Type B pancreatic cell (in vitro differentiated cells): Measurements from ENCODE around the gene PHC1. TPM values are rescaled to one million over a fixed set of nuclear protein-coding genes. Genes with fewer than 3 reads are reported as not detected.

Experiments used
- DNase-seq: peaks from one replicate; pipeline ENCODE4 v3.0.0; 2021; ENCODE audit warnings: mixed read lengths; ENCODE audit not compliant: unreplicated experiment; ENCODE audit errors: extremely low spot score
- H3K27ac Mint-ChIP-seq: 2 replicates; pipeline ENCODE4 v1.8.0; 2021; ENCODE audit warnings: mild to moderate bottlenecking, mixed read lengths
- H3K27me3 Mint-ChIP-seq: 2 replicates; pipeline ENCODE4 v1.8.0; 2021; ENCODE audit warnings: mixed read lengths
- H3K36me3 Mint-ChIP-seq: 2 replicates; pipeline ENCODE4 v1.8.0; 2021; ENCODE audit warnings: mixed read lengths
- H3K4me1 Mint-ChIP-seq: one replicate; pipeline ENCODE4 v1.8.0; 2021; ENCODE audit warnings: mixed read lengths; ENCODE audit not compliant: unreplicated experiment
- H3K4me3 Mint-ChIP-seq: 2 replicates; pipeline ENCODE4 v1.8.0; 2021; ENCODE audit warnings: mild to moderate bottlenecking, mixed read lengths
- H3K9me3 Mint-ChIP-seq: 2 replicates; pipeline ENCODE4 v1.8.0; 2021; ENCODE audit warnings: mixed read lengths
- CTCF ChIP-seq: fragments of 200-600 bp; sonication (generic); conservative IDR thresholded peaks from 2 replicates; pipeline ENCODE4 v1.5.0; 2021; ENCODE audit warnings: antibody characterized with exemption, mild to moderate bottlenecking
- total RNA-seq: library from RNA; stranded (reverse); gene quantifications from 2 replicates; pipeline ENCODE4 v1.2.1, GENCODE V29; 2021; ENCODE audit warnings: low replicate concordance

PHC1 gene
- total RNA-seq, 1 donor from 2014 or later = 107 TPM

GRCh38 chr12:8985213-8985754 lies 71.0 kb downstream of the PHC1 start:
- Mint-ChIP-seq H3K27me3 (no peaks in the 10 kb centered on the region), H3K27ac (no peak overlapping the region), H3K4me3 (no peak overlapping the region), H3K36me3 (peaks cover 3% of the 10 kb centered on the region), H3K9me3 (peaks cover under 1% of the 10 kb centered on the region), H3K4me1 (no peaks in the 10 kb centered on the region)
- TF ChIP-seq CTCF = no peak
- no peak for DNase-seq

DNA sequence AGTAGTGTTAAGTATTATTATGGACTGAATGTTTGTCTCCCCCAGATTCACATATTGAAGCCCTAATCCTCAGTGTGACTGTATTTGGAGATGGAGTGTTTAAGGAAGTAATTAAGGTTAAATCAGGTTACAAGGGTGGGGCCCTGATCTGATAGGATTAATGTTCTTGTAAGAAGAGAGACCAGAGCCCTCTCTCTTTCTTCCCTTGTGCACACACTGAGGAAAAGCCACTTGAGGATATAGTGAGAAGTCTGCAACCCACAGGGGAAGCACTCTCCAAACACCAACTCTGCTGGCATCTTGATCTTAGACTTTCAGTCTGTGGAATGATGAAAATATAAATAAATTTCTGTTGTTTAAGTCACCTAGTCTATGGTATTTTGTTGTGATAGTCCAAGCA lies 72.9 kb downstream of the PHC1 start:
- TF ChIP-seq CTCF = no peak
- DNase-seq = no peak
- Mint-ChIP-seq H3K4me1 (no peaks in the 10 kb centered on the region), H3K27me3 (no peaks in the 10 kb centered on the region), H3K36me3 (no peaks in the 10 kb centered on the region), H3K27ac (no peak overlapping the region), H3K4me3 (no peak overlapping the region), H3K9me3 (no peaks in the 10 kb centered on the region)

GRCh38 chr12:8987685-8988084 lies 73.4 kb downstream of the PHC1 start:
- no peak for TF ChIP-seq CTCF
- no peaks in the 10 kb centered on the region for H3K27me3 Mint-ChIP-seq
- no peak overlapping the region for H3K27ac Mint-ChIP-seq
- H3K36me3 Mint-ChIP-seq = no peaks in the 10 kb centered on the region
- H3K4me1 Mint-ChIP-seq = no peaks in the 10 kb centered on the region
- DNase-seq = no peak
- no peak overlapping the region for H3K4me3 Mint-ChIP-seq
- no peaks in the 10 kb centered on the region for H3K9me3 Mint-ChIP-seq

DNA sequence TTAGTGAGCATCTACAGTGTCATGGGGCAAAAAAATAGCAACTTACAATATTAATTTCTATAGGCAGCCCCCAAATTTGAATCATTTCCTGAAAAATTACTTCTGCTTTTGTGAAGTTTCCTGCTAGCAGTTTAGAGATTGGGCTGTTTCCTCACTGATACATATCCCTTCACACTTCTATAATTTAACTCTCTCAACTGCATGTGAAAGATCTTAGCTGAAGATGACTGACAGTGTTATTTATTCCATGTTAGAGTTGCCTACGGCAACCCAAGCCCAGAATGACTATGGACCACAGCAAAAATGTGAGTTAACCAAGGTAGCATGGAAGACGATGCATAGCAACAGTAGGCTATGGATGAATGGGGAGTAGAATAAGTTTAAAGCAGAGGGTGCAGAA lies 75.1 kb downstream of the PHC1 start, which contains the start of gene KLRG1:
Gene KLRG1, plus strand, starts transcription at position 134 of the 400 bp plus-strand sequence. Its CDS starts 90 bp downstream, at position 224.
- no peak for DNase-seq
- Mint-ChIP-seq H3K4me1 (no peaks in the 10 kb centered on the region), H3K9me3 (no peaks in the 10 kb centered on the region), H3K4me3 (no peak within 1 kb of the TSS), H3K27ac (no peak within 1 kb of the TSS), H3K36me3 (no peaks in the 10 kb centered on the region), H3K27me3 (no peaks in the 10 kb centered on the region)
- TF ChIP-seq CTCF = no peak

Other genes starting within 250 kb of the PHC1 start
- 59.8 and 65.2 TPM in 2 replicates for gene RIMKLB, start 216.5 kb upstream of the PHC1 start, total RNA-seq
- gene A2ML1, start 91.9 kb upstream of the PHC1 start, total RNA-seq = 3.8 and 26.0 TPM in 2 replicates
- 129 and 264 TPM in 2 replicates for gene M6PR, start 35.1 kb downstream of the PHC1 start, total RNA-seq
- 1.6 and 4.4 TPM in 2 replicates for gene KLRG1, start 75.0 kb downstream of the PHC1 start, total RNA-seq
- gene A2M, start 201.4 kb downstream of the PHC1 start, total RNA-seq = 4.9 and 84.9 TPM in 2 replicates